Calu3 (cell line): ENCODE data around the gene FPR1. TPM values are rescaled to one million over a fixed set of nuclear protein-coding genes. Genes with fewer than 3 reads are reported as not detected.
"Not testable (repeated sequence)": the region's sequence is repeated elsewhere in the genome, so short reads cannot be mapped to it uniquely, and the experiment has no call there.

Experiments used
- BruUV-seq: library from RNA; stranded (reverse); fragments of 400-500 nt; replicated peaks from 2 replicates; lab custom pipeline; 2021; lab: Mats Ljungman, UMichigan
- CTCF ChIA-PET: fragments of 300-600 bp; sonication (Branson Sonifier 250); formaldehyde crosslinking; loops from one replicate; lab custom pipeline; 2022; ENCODE audit warnings: antibody characterized with exemption; lab: Charles Lee
- DNase-seq: peaks from one replicate; pipeline ENCODE4 v3.0.0; 2022
- H3K27ac Mint-ChIP-seq: one replicate; pipeline ENCODE4 v1.8.0; 2022; ENCODE audit warnings: mixed read lengths; ENCODE audit not compliant: unreplicated experiment
- H3K27me3 Mint-ChIP-seq: one replicate; pipeline ENCODE4 v1.8.0; 2022; ENCODE audit warnings: mixed read lengths; ENCODE audit not compliant: unreplicated experiment
- H3K36me3 Mint-ChIP-seq: one replicate; pipeline ENCODE4 v1.8.0; 2022; ENCODE audit warnings: mild to moderate bottlenecking, moderate library complexity, mixed read lengths; ENCODE audit not compliant: insufficient read depth, unreplicated experiment
- H3K4me1 Mint-ChIP-seq: one replicate; pipeline ENCODE4 v1.8.0; 2022; ENCODE audit warnings: mild to moderate bottlenecking, low read depth, mixed read lengths; ENCODE audit not compliant: unreplicated experiment
- H3K4me3 Mint-ChIP-seq: one replicate; pipeline ENCODE4 v1.8.0; 2022; ENCODE audit warnings: mild to moderate bottlenecking, low read depth, moderate library complexity, mixed read lengths; ENCODE audit not compliant: unreplicated experiment
- H3K9me3 Mint-ChIP-seq: one replicate; pipeline ENCODE4 v1.8.0; 2022; ENCODE audit warnings: low read depth, mixed read lengths; ENCODE audit not compliant: unreplicated experiment
- CTCF ChIP-seq: fragments of 200-600 bp; IDR thresholded peaks from one replicate; pipeline ENCODE4 v1.8.0; 2022; ENCODE audit warnings: antibody characterized with exemption; ENCODE audit not compliant: unreplicated experiment
- intact Hi-C: fragments of 100-400 bp; cut with micrococcal nuclease; formaldehyde crosslinking; loops from one replicate; pipeline ENCODE4 v1.10.0; 2022; ENCODE audit not compliant: unreplicated experiment
- total RNA-seq: library from RNA; stranded (reverse); gene quantifications from 2 replicates; pipeline ENCODE4 v1.2.3, GENCODE V29; 2022

Gene FPR1
- total RNA-seq, 1 experiment from 2014 or later = not detected

GRCh38 chr19:51739466-51740213, 12.0 kb downstream of the FPR1 start:
- DNase-seq = no peak
- Mint-ChIP-seq H3K27ac (no peak overlapping the region), H3K27me3 (peaks cover 32% of the 10 kb centered on the region), H3K9me3 (peaks cover 2% of the 10 kb centered on the region), H3K4me1 (no peaks in the 10 kb centered on the region), H3K36me3 (no peaks in the 10 kb centered on the region), H3K4me3 (no peak overlapping the region)
- TF ChIP-seq CTCF = no peak
- intact Hi-C loops = no loop called here
- BruUV-seq = no TSS peak
- CTCF ChIA-PET = interaction anchor here (0.5 kb wide), 1 partner anchor 10 kb away, joined by 5 read pairs; no protein-coding TSS in a partner anchor

GRCh38 chr19:51738523-51738922, 13.2 kb downstream of the FPR1 start:
- H3K4me1 Mint-ChIP-seq, intact Hi-C loops, H3K27ac Mint-ChIP-seq, DNase-seq, H3K4me3 Mint-ChIP-seq, BruUV-seq, H3K9me3 Mint-ChIP-seq, H3K36me3 Mint-ChIP-seq: not testable (repeated sequence)
- H3K27me3 Mint-ChIP-seq = peaks cover 32% of the 10 kb centered on the region
- CTCF ChIA-PET = interaction anchor here (0.7 kb wide), 1 partner anchor 190 kb away, joined by 4 read pairs; no protein-coding TSS in a partner anchor

GRCh38 chr19:51737924-51738323, 13.8 kb downstream of the FPR1 start:
- Mint-ChIP-seq H3K27ac (no peak overlapping the region), H3K27me3 (peaks cover 32% of the 10 kb centered on the region)

GRCh38 chr19:51737389-51737788, 14.3 kb downstream of the FPR1 start:
- TF ChIP-seq CTCF = no peak
- Mint-ChIP-seq H3K27me3 (peaks cover 32% of the 10 kb centered on the region), H3K27ac (no peak overlapping the region), H3K36me3 (no peaks in the 10 kb centered on the region), H3K4me3 (no peak overlapping the region), H3K4me1 (no peaks in the 10 kb centered on the region), H3K9me3 (peaks cover 4% of the 10 kb centered on the region)
- no peak for DNase-seq
- no TSS peak for BruUV-seq
- CTCF ChIA-PET = no interaction called here
- intact Hi-C loops = no loop called here

More at GRCh38 chr19:51737924-51738323, 13.8 kb downstream of the FPR1 start:
- H3K36me3 Mint-ChIP-seq = no peaks in the 10 kb centered on the region
- DNase-seq = no peak
- CTCF ChIA-PET = interaction anchor here (0.7 kb wide), 1 partner anchor 190 kb away, joined by 4 read pairs; no protein-coding TSS in a partner anchor
- TF ChIP-seq CTCF = no peak
- intact Hi-C loops = no loop called here
- no peak overlapping the region for H3K4me3 Mint-ChIP-seq
- BruUV-seq = no TSS peak
- peaks cover 4% of the 10 kb centered on the region for H3K9me3 Mint-ChIP-seq
- no peaks in the 10 kb centered on the region for H3K4me1 Mint-ChIP-seq
